A673 (cell line): ENCODE data around the gene ZNF350. TPM values are rescaled to one million over a fixed set of nuclear protein-coding genes. Genes with fewer than 3 reads are reported as not detected.
"Not testable (repeated sequence)": the region's sequence is repeated elsewhere in the genome, so short reads cannot be mapped to it uniquely, and the experiment has no call there.

Experiments used
- BruUV-seq: library from RNA; stranded (reverse); fragments of 400-500 nt; replicated peaks from 2 replicates; lab custom pipeline; 2021; lab: Mats Ljungman, UMichigan
- CTCF ChIA-PET: fragments of 300-600 bp; sonication (Branson Sonifier 250); formaldehyde crosslinking; loops from one replicate; lab custom pipeline; 2022; ENCODE audit warnings: antibody characterized with exemption; lab: Charles Lee
- POLR2A ChIA-PET: fragments of 300-600 bp; sonication (Branson Sonifier 250); formaldehyde crosslinking; loops from one replicate; lab custom pipeline; 2022; ENCODE audit warnings: antibody characterized with exemption; ENCODE audit not compliant: low non-redundant PET; lab: Charles Lee
- DNase-seq: peaks from one replicate; pipeline ENCODE4 v3.0.0-alpha.2; 2015; ENCODE audit warnings: low spot score
- H3K27ac ChIP-seq: fragments of 200-600 bp; sonication (generic); 2 replicates; pipeline ENCODE4 v1.5.1; 2016; ENCODE audit warnings: mixed run types, low read depth, mild to moderate bottlenecking, mixed read lengths, antibody characterized with exemption, low read length; ENCODE audit not compliant: poor library complexity, severe bottlenecking
- H3K27me3 ChIP-seq: fragments of 200-600 bp; sonication (generic); replicated peaks from 2 replicates; pipeline ENCODE4 v1.6.1; 2017; ENCODE audit warnings: mixed run types, low read depth, mild to moderate bottlenecking, mixed read lengths, antibody characterized with exemption, low read length; ENCODE audit not compliant: insufficient read depth, poor library complexity
- H3K36me3 ChIP-seq: fragments of 200-600 bp; sonication (generic); 2 replicates; pipeline ENCODE4 v1.6.1; 2016; ENCODE audit warnings: mixed run types, mild to moderate bottlenecking, mixed read lengths, antibody characterized with exemption, low read length; ENCODE audit not compliant: insufficient read depth, poor library complexity, severe bottlenecking
- H3K4me1 ChIP-seq: fragments of 200-600 bp; sonication (generic); 2 replicates; pipeline ENCODE4 v1.6.1; 2017; ENCODE audit warnings: mixed run types, mild to moderate bottlenecking, mixed read lengths, antibody characterized with exemption, low read length; ENCODE audit not compliant: insufficient read depth, poor library complexity, severe bottlenecking
- H3K4me3 ChIP-seq: fragments of 200-600 bp; sonication (generic); 2 replicates; pipeline ENCODE4 v1.5.1; 2016; ENCODE audit warnings: low read depth, mixed run types, mild to moderate bottlenecking, mixed read lengths, low read length; ENCODE audit not compliant: poor library complexity, severe bottlenecking
- H3K9me3 ChIP-seq: fragments of 200-600 bp; sonication (generic); 2 replicates; pipeline ENCODE4 v1.6.1; 2016; ENCODE audit warnings: mixed run types, low read depth, mild to moderate bottlenecking, mixed read lengths, antibody characterized with exemption, low read length; ENCODE audit not compliant: poor library complexity, severe bottlenecking
- CTCF ChIP-seq: fragments of 300-800, 200-600 bp; sonication (generic); conservative IDR thresholded peaks from 2 replicates; pipeline ENCODE4 v1.5.1; 2017; ENCODE audit warnings: low read depth, mild to moderate bottlenecking, antibody characterized with exemption, low read length, moderate library complexity, mixed read lengths
- EZH2 ChIP-seq: fragments of 200-600 bp; sonication (generic); IDR thresholded peaks from 2 replicates; pipeline ENCODE4 v1.6.1; 2017; ENCODE audit warnings: borderline replicate concordance, low read depth, mild to moderate bottlenecking, mixed read lengths, antibody characterized with exemption, low read length; ENCODE audit not compliant: poor library complexity, severe bottlenecking
- intact Hi-C: fragments of 100-400 bp; cut with micrococcal nuclease; formaldehyde crosslinking; loops from one replicate; pipeline ENCODE4 v1.10.0; 2022; ENCODE audit not compliant: unreplicated experiment
- total RNA-seq: library from RNA; stranded (reverse); gene quantifications from 2 replicates; pipeline ENCODE4 v1.2.3, GENCODE V29; 2021

The ZNF350 gene
- total RNA-seq, 1 experiment from 2014 or later = 7.2 TPM

DNA sequence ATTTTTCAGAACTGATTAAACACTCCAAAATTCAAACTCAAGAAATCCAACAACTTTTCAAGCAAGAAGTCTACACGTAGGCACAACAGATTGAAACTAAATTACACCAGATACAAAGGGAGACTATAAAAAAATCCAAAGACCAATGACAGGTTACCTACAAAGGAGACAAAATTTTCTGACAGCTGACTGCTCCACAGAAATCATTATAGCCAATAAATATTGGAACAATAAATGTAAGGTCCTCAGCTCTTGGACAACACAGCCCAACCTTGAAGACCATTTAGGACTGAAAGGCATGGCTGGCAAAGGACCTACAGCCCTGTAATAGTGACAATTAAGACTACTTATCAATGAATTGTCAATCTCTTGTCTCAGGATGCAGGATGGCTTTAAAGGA lies 15.9 kb downstream of the ZNF350 start:
- Histone ChIP-seq H3K27ac (no peak overlapping the region), H3K36me3 (peaks cover 54% of the 10 kb centered on the region), H3K9me3 (peaks cover 68% of the 10 kb centered on the region), H3K4me1 (no peaks in the 10 kb centered on the region), H3K27me3 (no peaks in the 10 kb centered on the region), H3K4me3 (no peak overlapping the region)
- no peak for DNase-seq
- TF ChIP-seq CTCF = no peak
- TF ChIP-seq EZH2 = no peak
- intact Hi-C loops = no loop called here
- ChIA-PET POLR2A (no interaction called here), CTCF (no interaction called here)
- BruUV-seq = no TSS peak

DNA sequence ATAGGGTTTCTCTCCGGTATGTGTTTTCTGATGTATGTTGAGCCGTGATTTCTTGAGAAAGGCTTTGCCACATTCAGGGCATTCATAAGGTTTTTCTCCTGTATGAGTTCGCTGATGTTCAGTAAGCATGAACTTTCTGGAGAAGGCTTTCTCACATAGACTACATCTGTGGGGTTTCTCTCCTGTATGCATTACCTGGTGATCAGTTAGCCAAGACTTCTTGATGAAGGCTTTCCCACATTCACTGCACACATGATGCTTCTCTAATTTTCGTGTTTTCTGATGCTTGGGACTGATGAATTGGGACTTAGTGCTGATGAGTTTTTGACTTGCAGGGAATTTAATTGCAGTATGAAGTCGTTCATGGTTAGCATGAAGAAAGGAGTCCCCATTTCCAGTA lies 21.1 kb downstream of the ZNF350 start:
- peaks cover 38% of the 10 kb centered on the region for H3K9me3 ChIP-seq
- ChIA-PET POLR2A (no interaction called here), CTCF (no interaction called here)
- no peak overlapping the region for H3K27ac ChIP-seq
- DNase-seq = no peak
- no peak for TF ChIP-seq EZH2
- no peak for TF ChIP-seq CTCF
- H3K4me1 ChIP-seq = no peaks in the 10 kb centered on the region
- no peak overlapping the region for H3K4me3 ChIP-seq
- no TSS peak for BruUV-seq
- H3K36me3 ChIP-seq = peaks cover 46% of the 10 kb centered on the region
- intact Hi-C loops = no loop called here
- H3K27me3 ChIP-seq = no peaks in the 10 kb centered on the region

- Histone ChIP-seq H3K9me3 (peaks cover 18% of the 10 kb centered on the region), H3K36me3 (peaks cover 12% of the 10 kb centered on the region)
- DNase-seq, H3K27me3 ChIP-seq, BruUV-seq, H3K4me3 ChIP-seq, H3K4me1 ChIP-seq, POLR2A ChIA-PET, CTCF ChIA-PET, H3K27ac ChIP-seq, intact Hi-C loops: not testable (repeated sequence)
Observed at GRCh38 chr19:51960621-51961233, 25.9 kb downstream of the ZNF350 start.

DNA sequence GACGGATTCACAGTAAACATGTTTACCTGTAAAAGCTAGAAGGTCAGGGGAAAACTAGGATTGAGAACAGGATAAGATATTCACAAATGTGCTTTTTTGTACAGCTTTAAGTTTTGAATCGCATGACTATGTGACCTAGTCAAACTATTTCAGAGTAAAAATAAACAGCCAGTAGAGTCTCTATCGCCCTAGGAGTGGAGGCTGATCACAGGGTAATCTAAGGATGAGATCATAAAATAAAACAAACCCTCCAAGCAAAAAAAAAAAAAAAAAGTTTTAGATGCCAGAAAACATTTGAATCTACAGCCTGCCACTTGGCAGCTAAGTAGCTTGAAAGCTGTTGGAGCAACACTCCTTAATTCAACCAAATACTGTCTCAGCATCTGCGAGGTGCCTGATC lies 26.8 kb downstream of the ZNF350 start:
- H3K27ac ChIP-seq = no peak overlapping the region
- no TSS peak for BruUV-seq
- ChIA-PET CTCF (no interaction called here), POLR2A (no interaction called here)
- DNase-seq = no peak
- peaks cover 9% of the 10 kb centered on the region for H3K9me3 ChIP-seq
- TF ChIP-seq EZH2 (no peak), CTCF (no peak)
- no peaks in the 10 kb centered on the region for H3K27me3 ChIP-seq
- peaks cover 3% of the 10 kb centered on the region for H3K36me3 ChIP-seq
- intact Hi-C loops = no loop called here
- no peak overlapping the region for H3K4me3 ChIP-seq
- H3K4me1 ChIP-seq = no peaks in the 10 kb centered on the region

- H3K27me3 ChIP-seq = not testable (repeated sequence)
Observed at GRCh38 chr19:51957846-51958245, 28.8 kb downstream of the ZNF350 start.

More at GRCh38 chr19:51957846-51958245, 28.8 kb downstream of the ZNF350 start:
- DNase-seq, BruUV-seq, intact Hi-C loops, H3K36me3 ChIP-seq, H3K4me3 ChIP-seq, H3K27ac ChIP-seq, POLR2A ChIA-PET, CTCF ChIA-PET, H3K9me3 ChIP-seq, H3K4me1 ChIP-seq: not testable (repeated sequence)
